Non-pigmented ciliary epithelial cell (primary cell): Measurements from ENCODE around the gene ADAMTSL2.

Experiments
- DNase-seq: peaks from one replicate; pipeline ENCODE4 v3.0.0-alpha.2; 2010; ENCODE audit warnings: low read depth

Gene ADAMTSL2

GRCh38 chr9:133575186-133576030 is 40.9 kb downstream of the ADAMTSL2 start:
- no peak for DNase-seq

GRCh38 chr9:133576031-133576874 is 41.7 kb downstream of the ADAMTSL2 start:
- DNase-seq = no peak

- DNase-seq = no peak
Observed at GRCh38 chr9:133576875-133577736, 42.6 kb downstream of the ADAMTSL2 start.

DNA sequence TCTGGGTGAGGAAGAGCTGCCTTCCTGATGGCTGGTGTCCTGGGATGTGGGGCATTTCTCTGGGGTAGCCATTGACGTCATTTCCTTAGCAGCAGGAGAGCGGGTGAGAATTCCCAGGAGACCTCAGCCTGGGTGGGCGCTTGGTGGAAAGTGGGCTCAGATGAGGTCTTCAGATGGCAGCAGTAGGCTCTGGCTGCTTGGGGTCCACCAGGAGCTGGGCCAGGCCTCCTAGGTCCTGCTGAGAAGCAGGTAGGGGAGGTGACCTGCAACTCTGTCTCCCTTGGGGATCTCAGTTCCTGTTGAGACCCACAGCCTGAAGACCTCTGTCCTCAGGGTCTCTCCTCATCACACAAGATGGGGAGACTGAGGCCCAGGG is 43.2 kb downstream of the ADAMTSL2 start:
- DNase-seq = no peak

- no peak for DNase-seq
Observed at GRCh38 chr9:133578524-133579441, 44.3 kb downstream of the ADAMTSL2 start.

DNA sequence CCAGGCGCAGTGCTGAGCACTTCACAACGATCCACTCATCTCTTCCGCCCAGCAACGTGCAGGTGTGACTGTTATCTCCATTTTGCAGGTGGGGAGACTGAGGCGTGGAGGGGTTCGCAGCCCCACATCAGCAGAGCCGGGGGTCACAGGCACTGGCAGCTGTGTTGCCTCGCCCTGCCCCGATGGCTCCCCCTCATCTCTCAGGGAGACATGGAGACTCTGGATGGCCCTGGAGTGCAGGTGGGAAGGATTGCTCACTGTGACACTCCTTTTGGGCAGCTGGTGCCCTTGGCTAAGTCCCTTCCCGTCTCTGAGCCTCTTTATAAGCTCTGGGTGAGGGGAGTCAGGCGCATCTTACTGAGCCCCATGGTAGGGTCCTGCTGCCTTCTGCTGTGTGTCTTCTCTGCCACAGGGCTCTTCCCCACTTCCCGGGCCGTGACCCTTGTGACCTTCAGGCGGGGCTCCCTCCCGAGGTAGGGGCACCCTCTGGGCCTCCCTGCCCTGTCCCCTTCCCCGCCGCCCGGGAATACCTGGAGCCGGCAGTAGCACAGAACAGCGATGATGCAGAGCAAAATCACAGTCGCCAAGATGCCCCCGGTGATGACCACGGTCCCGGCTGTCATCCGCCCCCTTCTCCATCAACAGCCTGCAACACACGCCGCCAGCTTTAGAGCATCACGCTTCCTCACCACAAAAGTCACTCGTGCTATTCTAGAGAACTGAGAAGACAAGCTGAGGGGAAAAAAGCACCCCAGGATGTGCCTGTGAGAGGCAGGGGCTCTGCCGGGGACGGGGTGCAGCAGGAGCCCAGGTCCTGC is 45.3 kb downstream of the ADAMTSL2 start:
- no peak for DNase-seq

DNA sequence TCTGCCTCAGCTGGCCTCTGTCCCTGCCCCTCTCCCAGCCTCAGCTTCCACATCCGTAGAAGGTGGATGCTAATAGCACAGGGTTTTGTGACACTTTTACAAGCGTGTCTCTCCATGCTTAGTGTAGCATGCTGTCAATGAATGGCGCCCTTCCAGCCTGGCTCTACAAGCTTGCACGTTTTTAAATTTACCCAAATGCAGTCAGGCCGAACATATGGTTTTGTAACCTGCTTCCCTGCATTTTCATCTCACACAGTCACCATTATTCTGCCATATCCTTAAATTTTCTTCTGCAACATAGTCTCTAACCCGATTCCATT is 45.9 kb downstream of the ADAMTSL2 start:
- DNase-seq = no peak

- no peak for DNase-seq
Observed at GRCh38 chr9:133581011-133581410, 46.5 kb downstream of the ADAMTSL2 start.

GRCh38 chr9:133581513-133582343 is 47.2 kb downstream of the ADAMTSL2 start:
- DNase-seq = no peak

- DNase-seq = no peak
Observed at GRCh38 chr9:133582501-133583045, 48.1 kb downstream of the ADAMTSL2 start.

DNA sequence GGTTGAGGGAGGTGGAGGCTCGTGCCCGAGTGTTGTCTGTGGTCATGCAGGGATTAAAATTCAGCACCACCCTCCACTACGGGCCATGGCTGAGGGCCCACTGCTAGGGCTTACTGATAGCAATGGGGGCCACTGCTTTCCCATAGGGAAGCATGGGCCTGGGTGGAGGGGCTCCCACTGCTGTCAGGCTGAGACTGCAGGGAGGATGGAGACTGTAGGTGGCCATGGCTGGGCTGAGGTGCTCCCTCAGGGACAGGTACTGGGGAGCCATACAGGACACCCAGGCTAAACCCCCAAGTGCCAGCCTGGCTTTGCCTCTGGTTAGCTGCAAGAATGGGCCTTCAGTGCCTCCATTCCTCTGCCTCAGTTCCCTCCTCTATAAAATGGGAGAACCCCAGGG is 48.6 kb downstream of the ADAMTSL2 start:
- DNase-seq = no peak

DNA sequence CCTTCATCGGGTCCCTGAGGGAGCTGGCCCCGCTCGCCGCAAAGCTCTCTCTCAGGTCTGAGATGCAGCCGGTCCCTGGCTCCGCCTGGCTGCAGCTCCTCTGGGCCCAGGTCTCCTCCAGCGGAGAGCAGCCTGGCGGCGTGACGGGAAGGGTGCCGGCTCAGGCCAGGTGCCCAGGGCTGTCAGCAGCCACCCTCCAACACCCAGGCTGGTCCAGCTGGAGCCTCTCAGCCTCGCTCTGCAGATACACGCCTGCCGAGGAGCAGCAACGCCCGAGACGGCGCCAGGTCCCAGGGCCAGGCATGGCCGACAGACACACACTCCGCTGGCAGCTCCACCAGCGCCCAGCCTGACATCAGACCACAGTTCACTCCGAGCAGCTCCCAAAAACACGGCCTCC is 49.1 kb downstream of the ADAMTSL2 start:
- DNase-seq = no peak

GRCh38 chr9:133584167-133584558 is 49.7 kb downstream of the ADAMTSL2 start:
- no peak for DNase-seq

- DNase-seq = no peak
Observed at GRCh38 chr9:133584559-133585476, 50.3 kb downstream of the ADAMTSL2 start.

GRCh38 chr9:133585481-133586351 is 51.2 kb downstream of the ADAMTSL2 start:
- no peak for DNase-seq

DNA sequence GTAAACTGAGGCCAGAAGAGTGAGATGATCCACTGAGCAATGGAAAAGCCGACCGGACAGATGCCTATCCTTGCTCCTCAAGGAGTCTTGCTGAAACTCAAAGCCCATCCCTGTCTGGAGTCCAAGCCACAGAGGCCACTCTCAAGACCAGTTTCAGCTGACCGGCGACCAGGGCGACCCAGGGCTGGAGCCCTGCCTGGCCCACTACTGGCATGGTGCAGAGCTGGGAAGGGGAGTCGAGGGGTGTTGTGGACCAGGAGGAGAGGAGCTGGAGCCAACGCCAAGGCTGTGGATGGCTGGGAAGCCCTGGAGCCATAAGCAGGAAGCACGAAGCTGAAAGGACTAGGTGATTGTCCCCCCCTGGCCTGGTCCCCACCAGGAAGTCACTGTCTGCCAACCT is 52.5 kb downstream of the ADAMTSL2 start:
- no peak for DNase-seq

DNA sequence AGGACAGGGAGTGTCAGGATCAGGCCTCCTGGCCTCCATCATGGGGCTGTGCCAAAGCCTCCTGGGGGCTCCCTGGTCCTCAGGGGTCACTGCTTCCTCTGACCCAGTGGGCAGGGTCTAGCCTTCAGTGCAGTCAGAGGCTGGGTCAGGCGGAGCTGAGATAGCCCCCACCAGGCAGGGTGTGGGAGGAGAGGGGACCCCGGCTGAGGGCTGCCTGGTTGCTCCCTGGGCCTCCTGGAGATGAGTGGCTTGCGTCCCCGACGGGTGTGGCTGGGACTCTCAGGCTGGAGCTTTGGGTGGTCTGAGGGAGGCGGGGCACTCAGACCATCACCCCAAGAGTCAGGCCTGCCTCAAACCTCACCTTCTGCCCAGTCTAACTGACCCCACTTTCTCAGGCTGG is 53.0 kb downstream of the ADAMTSL2 start:
- no peak for DNase-seq
